ENCODE results near the gene CDKN2B-AS1. TPM values are rescaled to one million over a fixed set of nuclear protein-coding genes. Genes with fewer than 3 reads are reported as not detected.

Gene CDKN2B-AS1
- total and polyA plus RNA-seq, 8 donors = 0.18 to 1.6 (median 0.36) TPM

DNA sequence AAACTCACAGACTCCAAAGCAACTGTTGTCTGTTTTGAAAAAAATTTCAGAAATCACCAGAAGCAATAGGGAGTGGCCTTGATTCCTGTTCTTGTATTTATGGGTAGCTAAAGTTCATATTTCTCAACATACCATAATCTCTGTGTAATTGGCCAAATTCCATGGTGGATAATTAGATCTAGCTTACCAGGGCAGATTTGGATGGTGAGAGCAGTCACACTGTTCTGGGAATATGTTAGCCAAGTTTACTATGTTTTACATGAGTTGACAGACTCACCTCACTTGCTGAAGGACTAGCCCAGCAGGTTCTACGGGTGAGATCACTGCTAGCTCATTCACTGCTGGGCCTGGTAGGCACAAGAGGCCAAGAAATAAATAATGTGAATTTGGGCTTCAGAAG is 47.2 kb downstream of the CDKN2B-AS1 start:
- Histone ChIP-seq H3K9me3 (no peaks in the 10 kb centered on the region), H3K4me1 (peaks cover 4 to 27% of the 10 kb centered on the region in 2 donors), H3K27ac (peak overlapping the region in 1 of 2 donors; percentile 33), H3K36me3 (no peaks in the 10 kb centered on the region), H3K27me3 (no peaks in the 10 kb centered on the region), H3K4me3 (no peak overlapping the region)
- ATAC-seq = peak; percentile 87
- DNase-seq = peak in 2 of 4 donors; percentile 68 to 70
- intact Hi-C loops (cut with DNase I) = no loop called here
- TF ChIP-seq, protein P1, sequence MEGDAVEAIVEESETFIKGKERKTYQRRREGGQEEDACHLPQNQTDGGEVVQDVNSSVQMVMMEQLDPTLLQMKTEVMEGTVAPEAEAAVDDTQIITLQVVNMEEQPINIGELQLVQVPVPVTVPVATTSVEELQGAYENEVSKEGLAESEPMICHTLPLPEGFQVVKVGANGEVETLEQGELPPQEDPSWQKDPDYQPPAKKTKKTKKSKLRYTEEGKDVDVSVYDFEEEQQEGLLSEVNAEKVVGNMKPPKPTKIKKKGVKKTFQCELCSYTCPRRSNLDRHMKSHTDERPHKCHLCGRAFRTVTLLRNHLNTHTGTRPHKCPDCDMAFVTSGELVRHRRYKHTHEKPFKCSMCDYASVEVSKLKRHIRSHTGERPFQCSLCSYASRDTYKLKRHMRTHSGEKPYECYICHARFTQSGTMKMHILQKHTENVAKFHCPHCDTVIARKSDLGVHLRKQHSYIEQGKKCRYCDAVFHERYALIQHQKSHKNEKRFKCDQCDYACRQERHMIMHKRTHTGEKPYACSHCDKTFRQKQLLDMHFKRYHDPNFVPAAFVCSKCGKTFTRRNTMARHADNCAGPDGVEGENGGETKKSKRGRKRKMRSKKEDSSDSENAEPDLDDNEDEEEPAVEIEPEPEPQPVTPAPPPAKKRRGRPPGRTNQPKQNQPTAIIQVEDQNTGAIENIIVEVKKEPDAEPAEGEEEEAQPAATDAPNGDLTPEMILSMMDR (IDR thresholded peaks at IDR 0.05) = no peak

GRCh38 chr9:22043928-22044327 is 49.3 kb downstream of the CDKN2B-AS1 start:
- TF ChIP-seq, protein P1 (IDR thresholded peaks at IDR 0.05) = no peak
- H3K4me1 ChIP-seq = peaks cover 0 to 8% of the 10 kb centered on the region in 2 donors
- no peaks in the 10 kb centered on the region for H3K9me3 ChIP-seq
- H3K36me3 ChIP-seq = no peaks in the 10 kb centered on the region
- H3K4me3 ChIP-seq = no peak overlapping the region
- ATAC-seq = no peak
- no peak overlapping the region for H3K27ac ChIP-seq
- DNase-seq = no peak
- intact Hi-C loops (cut with DNase I) = no loop called here
- no peaks in the 10 kb centered on the region for H3K27me3 ChIP-seq

- Histone ChIP-seq H3K9me3 (no peaks in the 10 kb centered on the region), H3K27ac (no peak overlapping the region), H3K27me3 (no peaks in the 10 kb centered on the region), H3K36me3 (no peaks in the 10 kb centered on the region), H3K4me1 (peaks cover 0 to 2% of the 10 kb centered on the region in 2 donors), H3K4me3 (no peak overlapping the region)
- ATAC-seq (no peak), DNase-seq (no peak)
- intact Hi-C loops (cut with DNase I) = no loop called here
- TF ChIP-seq, protein P1 (IDR thresholded peaks at IDR 0.05) = no peak
These were observed 50.0 kb downstream of the CDKN2B-AS1 start for GRCh38 chr9:22044583-22044982.

- H3K4me3 ChIP-seq = no peak overlapping the region
- intact Hi-C loops (cut with DNase I) = no loop called here
- no peak overlapping the region for H3K27ac ChIP-seq
- H3K4me1 ChIP-seq = no peaks in the 10 kb centered on the region
- no peaks in the 10 kb centered on the region for H3K9me3 ChIP-seq
- ATAC-seq (no peak), DNase-seq (no peak)
- TF ChIP-seq, protein P1 (IDR thresholded peaks at IDR 0.05) = no peak
- H3K36me3 ChIP-seq = no peaks in the 10 kb centered on the region
- no peaks in the 10 kb centered on the region for H3K27me3 ChIP-seq
These were observed 50.8 kb downstream of the CDKN2B-AS1 start for GRCh38 chr9:22045423-22045822.

DNA sequence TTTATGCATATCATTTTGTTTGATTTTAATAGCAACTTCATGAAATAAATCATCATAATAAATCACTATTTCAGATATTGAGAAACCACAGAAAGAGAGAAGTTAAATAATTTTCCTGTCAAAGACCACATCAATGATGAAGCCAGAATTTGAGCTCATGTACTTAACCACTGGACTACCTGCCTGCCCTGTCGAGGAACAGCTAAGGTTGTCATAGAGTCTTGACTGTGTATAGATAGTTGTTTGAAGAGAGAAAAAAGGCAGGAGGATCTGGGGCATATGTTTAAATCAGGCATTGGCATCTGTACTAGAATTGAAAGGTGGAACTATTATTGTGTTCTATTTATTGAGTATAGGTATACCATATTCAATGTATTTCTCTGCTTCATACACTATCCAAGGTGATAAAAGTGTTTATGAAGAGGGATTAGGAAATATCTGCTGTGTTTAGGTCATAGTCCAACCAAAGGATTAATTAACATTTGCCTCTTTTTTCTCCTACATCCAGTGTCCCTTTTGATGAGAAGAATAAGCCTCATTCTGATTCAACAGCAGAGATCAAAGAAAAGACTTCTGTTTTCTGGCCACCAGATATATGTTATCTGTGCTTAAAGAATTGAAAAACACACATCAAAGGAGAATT is 51.8 kb downstream of the CDKN2B-AS1 start:
- H3K9me3 ChIP-seq = no peaks in the 10 kb centered on the region
- TF ChIP-seq, protein P1 (IDR thresholded peaks at IDR 0.05) = no peak
- DNase-seq (no peak), ATAC-seq (no peak)
- intact Hi-C loops (cut with DNase I) = no loop called here
- no peak overlapping the region for H3K4me3 ChIP-seq
- no peak overlapping the region for H3K27ac ChIP-seq
- no peaks in the 10 kb centered on the region for H3K36me3 ChIP-seq
- H3K4me1 ChIP-seq = no peaks in the 10 kb centered on the region
- no peaks in the 10 kb centered on the region for H3K27me3 ChIP-seq
